NK-92 (cell line): ENCODE measurements around the gene GULP1.
"Not testable (repeated sequence)": the region's sequence is repeated elsewhere in the genome, so short reads cannot be mapped to it uniquely, and the experiment has no call there.

Experiments
- DNase-seq: peaks from one replicate; lab custom pipeline; 2025; ENCODE audit not compliant: unreplicated experiment; lab: John Stamatoyannopoulos, UW

GULP1 gene

DNA sequence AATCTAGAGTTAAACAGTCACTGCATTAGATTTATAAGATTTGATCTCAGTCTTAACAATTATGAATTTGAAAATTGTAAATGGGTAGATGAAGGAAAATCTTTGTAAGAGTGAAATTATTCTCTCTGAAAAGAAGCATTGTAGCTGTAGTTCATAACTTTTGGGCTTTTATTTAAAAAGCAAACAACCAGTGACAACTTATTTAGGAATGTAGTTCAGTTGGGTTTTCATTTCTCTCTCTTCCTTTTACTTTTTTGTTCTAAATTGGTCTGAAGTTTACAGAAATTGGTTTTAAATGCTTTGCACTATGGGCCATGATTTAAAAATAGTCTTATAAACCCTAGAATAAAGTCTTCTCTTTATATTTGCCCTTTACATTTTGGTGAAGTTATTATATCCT is 296.6 kb downstream of the GULP1 start:
- no peak for DNase-seq

- no peak for DNase-seq
These were observed 304.4 kb downstream of the GULP1 start for GRCh38 chr2:188596054-188596453.

- DNase-seq: no peak
These were observed 306.9 kb downstream of the GULP1 start for GRCh38 chr2:188598551-188598950.

DNA sequence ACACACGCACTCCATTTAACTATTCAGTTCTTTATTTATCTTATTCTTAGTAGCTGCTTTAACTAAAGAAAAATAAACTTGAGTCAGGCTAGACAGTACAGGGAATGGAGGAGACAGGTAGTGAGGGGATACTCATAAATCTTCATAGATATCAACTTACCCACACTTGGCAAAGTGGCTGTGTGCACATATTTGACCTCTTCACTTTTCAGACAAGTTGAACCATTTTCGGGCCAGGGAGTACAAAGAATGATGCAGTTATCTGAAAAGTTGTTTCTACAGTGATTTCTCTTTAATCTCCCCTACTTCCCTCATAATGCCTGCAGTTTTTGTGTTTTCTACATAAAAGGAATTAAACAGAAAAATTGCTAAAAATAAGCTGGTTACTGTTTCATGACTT is 307.5 kb downstream of the GULP1 start:
- no peak for DNase-seq

- DNase-seq: no peak
These were observed 309.0 kb downstream of the GULP1 start for GRCh38 chr2:188600536-188601210.

DNA sequence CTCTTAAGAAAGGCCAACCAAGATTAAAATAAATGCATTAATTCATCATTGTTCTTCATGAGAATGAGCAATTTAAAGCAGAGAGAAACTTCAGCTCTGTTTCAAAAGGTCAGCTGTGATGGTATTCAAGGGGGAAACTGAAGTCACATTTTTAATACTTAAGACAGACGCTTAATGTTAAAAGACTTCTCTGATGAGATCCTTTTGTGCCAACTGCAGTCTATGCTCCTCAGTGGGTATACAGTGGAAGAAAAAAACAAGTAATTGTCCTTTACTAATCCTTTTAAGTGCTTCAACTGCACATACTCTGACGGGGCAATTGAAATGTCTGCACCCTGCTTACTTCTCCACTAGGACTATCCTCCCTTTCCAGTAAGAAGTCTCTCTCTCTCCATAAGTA is 309.7 kb downstream of the GULP1 start:
- no peak for DNase-seq

DNA sequence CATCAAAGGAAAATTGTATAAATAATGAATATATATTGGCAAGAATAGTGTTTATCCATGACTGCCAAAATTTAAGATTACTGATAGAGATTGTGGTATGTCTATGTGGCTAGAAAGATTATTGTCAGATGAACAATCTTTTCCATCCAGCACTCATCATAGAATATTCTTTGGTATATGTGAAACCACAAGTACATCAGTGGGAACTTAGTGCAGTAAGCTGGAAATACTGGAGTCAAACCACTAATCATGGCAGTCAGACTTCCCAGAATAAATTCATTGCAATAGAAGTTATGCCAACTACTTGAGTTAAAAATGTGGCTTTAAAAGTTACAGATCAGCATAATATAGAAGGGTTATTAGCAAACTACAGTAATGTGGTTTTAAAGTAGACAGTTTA is 310.3 kb downstream of the GULP1 start:
- DNase-seq: no peak

DNA sequence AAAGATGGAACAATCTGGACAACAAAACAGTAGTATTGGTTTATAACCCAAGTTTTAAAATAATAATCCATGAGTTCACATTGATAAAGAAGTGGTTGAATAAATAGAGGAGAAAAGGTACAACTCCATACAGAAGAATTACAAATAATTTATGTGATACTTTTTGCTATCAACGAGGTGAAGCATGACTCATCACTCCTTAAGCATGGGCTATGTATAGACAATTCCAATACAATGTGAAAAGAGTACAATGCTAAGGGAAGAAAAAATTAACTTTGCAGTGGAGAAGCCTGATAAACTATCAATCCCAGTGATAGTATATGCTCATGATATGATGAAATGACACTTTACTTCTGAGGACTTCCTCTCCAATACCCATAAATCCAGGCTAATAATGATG is 312.9 kb downstream of the GULP1 start:
- DNase-seq: no peak

GRCh38 chr2:188605609-188606584 is 314.2 kb downstream of the GULP1 start:
- DNase-seq: not testable (repeated sequence)

DNA sequence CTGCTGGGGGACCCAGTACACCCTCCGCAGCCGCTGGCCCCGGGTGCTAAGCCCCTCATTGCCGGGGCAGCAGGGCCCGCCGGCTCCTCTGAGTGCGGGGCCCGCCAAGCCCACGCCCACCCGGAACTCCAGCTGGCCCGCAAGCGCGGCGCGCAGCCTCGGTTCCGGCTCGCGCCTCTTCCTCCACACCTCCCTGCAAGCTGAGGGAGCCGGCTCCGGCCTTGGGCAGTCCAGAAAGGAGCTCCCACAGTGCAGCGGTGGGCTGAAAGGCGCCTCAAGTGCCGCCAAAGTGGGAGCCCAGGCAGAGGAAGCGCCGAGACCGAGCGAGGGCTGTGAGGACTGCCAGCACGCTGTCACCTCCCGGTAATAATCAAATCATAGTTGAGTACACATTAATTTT is 314.9 kb downstream of the GULP1 start:
- not testable (repeated sequence) for DNase-seq

DNA sequence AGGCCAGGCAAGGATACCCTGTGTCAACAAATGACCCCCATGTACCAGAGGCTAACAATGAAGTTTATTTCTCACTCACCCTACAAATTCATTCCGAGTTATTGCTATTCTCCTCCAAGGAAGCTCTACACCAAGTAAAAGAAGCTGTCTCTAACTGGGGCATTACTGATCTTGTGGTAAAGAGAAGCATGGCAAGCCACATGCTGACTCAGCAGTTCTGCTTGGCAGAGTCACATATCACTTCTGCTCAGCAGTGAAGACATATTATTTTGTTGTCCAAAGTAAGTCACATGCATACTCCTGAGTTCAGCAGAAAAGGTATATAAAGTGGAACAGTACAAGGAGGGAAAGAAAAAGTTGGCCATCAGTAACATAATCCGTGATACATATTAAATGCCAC is 315.8 kb downstream of the GULP1 start:
- no peak for DNase-seq

DNA sequence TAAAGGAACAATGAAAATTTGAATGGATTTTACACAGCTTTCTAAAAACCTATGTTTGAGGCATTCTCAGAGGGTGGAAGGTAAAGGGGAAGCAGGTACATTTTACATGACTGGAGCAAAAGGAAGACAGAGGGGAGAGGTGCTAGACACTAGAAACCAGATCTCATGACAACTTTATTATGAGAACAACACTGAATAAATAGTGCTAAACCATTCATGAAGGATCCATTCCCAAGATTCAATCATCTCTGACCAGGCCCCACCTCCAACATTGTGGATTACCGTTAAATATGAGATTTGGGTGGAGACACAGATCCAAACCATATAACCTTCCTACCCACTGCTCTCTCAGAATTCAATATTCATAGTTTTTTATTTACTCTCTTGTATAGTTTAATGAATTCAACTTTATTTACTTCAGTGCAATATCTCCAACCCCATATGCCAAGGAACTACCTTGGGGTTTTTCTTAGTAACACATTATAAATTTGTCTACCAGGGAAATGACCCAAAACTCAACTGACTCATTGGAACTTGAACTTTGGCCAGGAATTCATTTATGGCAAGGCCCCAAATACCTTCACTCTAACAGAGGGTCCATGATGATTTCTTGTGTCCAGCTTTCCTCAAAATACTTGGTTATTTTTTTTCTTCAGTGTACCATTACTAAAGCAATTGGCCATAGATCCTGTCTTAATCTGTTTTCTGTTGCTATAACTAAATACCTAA is 317.8 kb downstream of the GULP1 start:
- DNase-seq: no peak

DNA sequence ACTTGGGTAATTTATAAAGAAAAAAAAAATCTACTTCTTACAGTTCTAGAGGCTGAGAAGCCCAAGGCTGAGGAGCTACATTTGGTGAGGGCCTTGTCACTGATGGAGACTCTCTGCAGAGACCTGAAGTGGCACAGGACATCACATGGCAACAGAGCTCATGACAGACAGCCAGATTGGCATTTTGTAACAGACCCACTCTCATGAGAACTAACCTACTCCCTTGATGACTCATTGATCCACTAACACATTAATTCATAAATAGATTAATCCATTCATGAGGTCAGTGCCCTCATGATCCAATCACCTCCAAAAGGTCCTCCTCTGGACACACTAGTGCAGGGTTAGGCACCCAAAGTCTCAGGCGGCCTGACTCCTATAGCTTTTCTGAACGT is 318.4 kb downstream of the GULP1 start:
- DNase-seq: no peak

- no peak for DNase-seq
These were observed 319.2 kb downstream of the GULP1 start for GRCh38 chr2:188610827-188611226.

DNA sequence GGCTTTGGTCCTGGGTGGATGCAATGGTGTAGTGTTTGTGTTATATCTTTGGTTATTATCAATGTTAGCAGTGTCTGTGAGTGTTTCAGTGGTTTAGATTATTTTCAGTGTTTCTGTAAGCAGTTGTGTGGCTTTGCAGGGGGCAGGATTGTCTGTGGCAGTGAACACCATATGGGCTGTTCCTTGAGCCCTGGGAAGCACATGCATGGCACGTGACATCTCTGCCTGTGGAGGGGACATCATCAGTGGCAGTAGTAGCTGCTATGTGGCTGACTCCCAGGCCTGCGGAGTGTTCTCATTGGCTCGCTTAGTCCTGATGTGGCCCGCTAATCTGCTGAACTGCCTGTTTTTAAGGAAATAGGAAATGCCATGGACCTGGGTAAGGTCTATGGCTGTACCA is 327.5 kb downstream of the GULP1 start:
- no peak for DNase-seq

DNA sequence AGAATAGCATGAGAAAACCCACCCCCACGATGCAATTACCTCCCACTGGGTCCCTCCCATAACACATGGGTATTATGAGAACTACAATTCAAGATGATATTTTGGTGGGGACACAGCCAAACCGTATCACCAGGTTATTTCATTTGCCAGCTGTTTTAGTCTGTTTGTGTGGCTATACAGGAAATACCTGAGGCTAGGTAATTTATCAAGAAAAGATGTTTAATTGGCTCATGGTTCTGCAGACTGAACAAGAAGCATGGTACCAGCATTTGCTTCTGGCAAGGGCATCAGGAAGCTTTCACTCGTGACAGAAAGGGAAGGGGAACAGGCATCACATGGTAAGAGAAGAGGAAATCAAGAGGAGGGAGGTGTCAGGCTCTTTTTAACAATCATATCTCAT is 329.2 kb downstream of the GULP1 start:
- DNase-seq: no peak

GRCh38 chr2:188622601-188623260 is 331.1 kb downstream of the GULP1 start:
- DNase-seq: no peak

GRCh38 chr2:188623995-188624643 is 332.4 kb downstream of the GULP1 start:
- DNase-seq: no peak

DNA sequence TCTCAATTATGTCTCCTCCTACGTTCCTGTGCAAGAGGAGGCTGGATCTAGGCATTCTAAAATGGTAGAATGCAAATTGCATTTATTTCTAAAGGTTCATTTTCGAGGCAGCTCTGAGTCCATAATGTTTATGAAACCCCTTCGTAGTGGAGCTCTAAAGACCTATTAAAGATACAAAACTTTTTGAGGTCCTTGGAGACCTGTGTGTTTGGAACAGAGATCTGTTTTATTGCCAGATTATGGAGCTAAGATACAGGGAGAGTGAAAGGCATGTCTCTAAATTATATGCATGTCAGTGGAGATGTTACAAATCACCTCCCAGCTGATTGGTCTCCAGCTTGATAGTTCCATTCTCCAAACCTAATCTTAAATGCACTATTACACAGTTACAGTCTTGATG is 335.8 kb downstream of the GULP1 start:
- no peak for DNase-seq

DNA sequence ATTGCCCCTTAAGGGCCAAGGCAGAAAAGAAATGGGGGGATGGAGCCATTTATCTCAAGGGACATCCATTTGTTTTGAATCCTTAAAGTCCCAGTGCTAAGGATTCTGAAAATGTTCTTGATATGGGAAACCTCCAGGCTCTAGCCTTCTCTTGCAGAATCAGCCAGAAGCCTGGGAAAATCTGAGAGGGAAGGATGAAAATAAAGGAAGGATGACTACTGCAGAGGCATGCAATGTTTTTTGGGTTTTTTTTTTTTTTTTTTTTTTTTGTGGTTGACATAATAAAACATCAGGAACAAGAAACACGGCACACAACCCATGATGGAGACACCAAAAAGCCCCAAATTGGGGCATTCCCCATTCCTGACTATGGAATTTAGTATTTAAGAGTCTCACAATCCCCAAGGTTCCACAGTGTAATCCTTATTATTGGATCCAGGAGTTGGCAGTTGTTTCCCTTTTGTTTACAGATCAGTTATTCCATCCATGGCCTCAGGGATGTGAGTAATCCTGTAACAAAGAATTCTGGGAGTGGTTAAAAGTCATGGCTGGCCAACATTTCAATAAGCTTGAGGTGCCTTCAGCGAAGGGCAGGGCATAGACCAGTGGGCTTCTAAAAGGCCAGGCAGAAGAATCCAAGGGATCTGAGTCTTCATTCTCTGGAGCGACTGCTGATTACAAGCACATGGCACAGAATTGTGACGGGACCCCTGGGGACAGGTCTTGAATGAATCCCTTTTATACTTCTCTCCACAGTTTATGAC is 337.5 kb downstream of the GULP1 start:
- DNase-seq: no peak
